HCT116 (cell line): ENCODE results near the gene TMEM205. TPM values are rescaled to one million over a fixed set of nuclear protein-coding genes. Genes with fewer than 3 reads are reported as not detected.

Experiments used
- ATAC-seq: fragments of 200-7000 bp; cut with Tn5 transposase; 2 replicates; pipeline ENCODE4 v1.9.1; 2020; ENCODE audit warnings: mild to moderate bottlenecking, moderate library complexity
- BruUV-seq: library from RNA; stranded (reverse); fragments of 400-500 nt; replicated peaks from 2 replicates; lab custom pipeline; 2021; lab: Mats Ljungman, UMichigan
- CTCF ChIA-PET: fragments of 300-600 bp; sonication (Branson Sonifier 250); formaldehyde crosslinking; loops from one replicate; lab custom pipeline; 2021; ENCODE audit warnings: antibody characterized with exemption; lab: Charles Lee
- POLR2A ChIA-PET: fragments of 300-600, 350-600 bp; sonication (Branson Sonifier 250); formaldehyde crosslinking; loops from one replicate; lab custom pipeline; 2021; ENCODE audit warnings: antibody characterized with exemption; lab: Charles Lee
- RAD21 ChIA-PET, 2 experiments: fragments of 300-600 bp; sonication (Branson Sonifier 250); formaldehyde crosslinking; loops; one replicate each; lab custom pipeline; 2023; ENCODE audit warnings: low total read pairs in 2 of 2; ENCODE audit not compliant: uncharacterized antibody in 2 of 2, unreplicated experiment in 2 of 2, low non-redundant PET in 1 of 2; lab: Charles Lee
- DNase-seq: peaks from one replicate; pipeline ENCODE4 v3.0.0-alpha.2; 2010; ENCODE audit warnings: low read depth, low spot score
- H2AFZ ChIP-seq: fragments of 200-600 bp; shearing (Covaris generic), sonication (generic); 2 replicates; pipeline ENCODE4 v1.6.1; 2017; ENCODE audit warnings: low read depth, mixed run types, mixed read lengths, antibody characterized with exemption, low read length; ENCODE audit not compliant: poor library complexity, severe bottlenecking
- H3K27ac ChIP-seq: 2 replicates; pipeline ENCODE4 v1.5.1; 2012; ENCODE audit warnings: low read depth, low read length
- H3K27me3 ChIP-seq: fragments of 200-600 bp; sonication (generic); 2 replicates; pipeline ENCODE4 v1.6.1; 2016; ENCODE audit warnings: mixed run types, low read length, mixed read lengths; ENCODE audit not compliant: insufficient read depth
- H3K36me3 ChIP-seq, 2 experiments: fragments of 200-500 bp in 1 of 2; fragments of 200-600 bp in 1 of 2; sonication (Bioruptor generic) in 1 of 2; sonication (generic) in 1 of 2; 2 replicates each; pipeline versions ENCODE4 v1.5.1 to v1.6.1; 2014 to 2016; ENCODE audit warnings: low read length in 2 of 2, inconsistent platforms in 1 of 2, mixed read lengths in 1 of 2, mixed run types in 1 of 2; ENCODE audit not compliant: insufficient read depth in 2 of 2, control insufficient read depth in 1 of 2
- H3K4me1 ChIP-seq, 2 experiments: fragments of 200-600 bp in 1 of 2; sonication (generic) in 1 of 2; 2 replicates each; pipeline versions ENCODE4 v1.5.1 to v1.6.1; 2012 to 2017; ENCODE audit warnings: low read length in 2 of 2, inconsistent platforms in 1 of 2, mild to moderate bottlenecking in 1 of 2, mixed read lengths in 1 of 2, mixed run types in 1 of 2, moderate library complexity in 1 of 2; ENCODE audit not compliant: insufficient read depth in 2 of 2, control insufficient read depth in 1 of 2
- H3K4me2 ChIP-seq: fragments of 200-600 bp; sonication (generic); 2 replicates; pipeline ENCODE4 v1.6.1; 2017; ENCODE audit warnings: mixed run types, low read length, mixed read lengths
- H3K4me3 ChIP-seq, 2 experiments: fragments of 200-600 bp in 1 of 2; sonication (generic) in 1 of 2; replicated peaks in 1 of 2; 2 replicates each; pipeline ENCODE4 v1.5.1; 2011 to 2016; ENCODE audit warnings: low read length in 2 of 2, control low read depth in 1 of 2, low read depth in 1 of 2, mild to moderate bottlenecking in 1 of 2, mixed read lengths in 1 of 2, mixed run types in 1 of 2
- H3K79me2 ChIP-seq: fragments of 200-600 bp; sonication (generic); 2 replicates; pipeline ENCODE4 v1.6.1; 2017; ENCODE audit warnings: mild to moderate bottlenecking, mixed run types, low read length, moderate library complexity, mixed read lengths; ENCODE audit not compliant: insufficient read depth
- H3K9ac ChIP-seq: fragments of 200-600 bp; sonication (generic); 2 replicates; pipeline ENCODE4 v1.6.1; 2016; ENCODE audit warnings: low read length, mixed read lengths
- H3K9me2 ChIP-seq: fragments of 200-600 bp; sonication (generic), shearing (Covaris generic); 2 replicates; pipeline ENCODE4 v1.6.1; 2017; ENCODE audit warnings: mixed run types, mild to moderate bottlenecking, moderate library complexity; ENCODE audit not compliant: insufficient read depth
- H3K9me3 ChIP-seq, 2 experiments: fragments of 200-500 bp in 1 of 2; fragments of 200-600 bp in 1 of 2; sonication (Bioruptor generic) in 1 of 2; sonication (generic) in 1 of 2; 2 replicates each; pipeline ENCODE4 v1.6.1; 2014 to 2017; ENCODE audit warnings: low read length in 2 of 2, mixed read lengths in 2 of 2, inconsistent platforms in 1 of 2, low read depth in 1 of 2, mild to moderate bottlenecking in 1 of 2, mixed run types in 1 of 2, moderate library complexity in 1 of 2; ENCODE audit not compliant: control insufficient read depth in 1 of 2, insufficient read depth in 1 of 2
- H4K20me1 ChIP-seq: fragments of 200-600 bp; sonication (generic), shearing (Covaris generic); 2 replicates; pipeline ENCODE4 v1.6.1; 2017; ENCODE audit warnings: mixed run types, mild to moderate bottlenecking, moderate library complexity; ENCODE audit not compliant: insufficient read depth
- EZH2phosphoT487 ChIP-seq: fragments of 200-600 bp; IDR thresholded peaks from 2 replicates; pipeline ENCODE4 v1.6.1; 2018; ENCODE audit warnings: antibody characterized with exemption, borderline replicate concordance
- MAX ChIP-seq: IDR thresholded peaks from 2 replicates; pipeline ENCODE4 v1.6.1; 2012
- POLR2AphosphoS5 ChIP-seq: IDR thresholded peaks from 2 replicates; pipeline ENCODE4 v1.6.1; 2011; ENCODE audit warnings: mild to moderate bottlenecking, low read depth, low read length, moderate library complexity
- REST ChIP-seq: IDR thresholded peaks from 2 replicates; pipeline ENCODE4 v1.6.1; 2012; ENCODE audit warnings: low read depth
- SIN3A ChIP-seq: IDR thresholded peaks from 2 replicates; pipeline ENCODE4 v1.6.1; 2012; ENCODE audit warnings: low read depth
- SP1 ChIP-seq: IDR thresholded peaks from 2 replicates; pipeline ENCODE4 v1.6.1; 2012; ENCODE audit warnings: low read depth
- TCF7L2 ChIP-seq: IDR thresholded peaks from 2 replicates; pipeline ENCODE4 v1.7.0; 2011; ENCODE audit warnings: borderline replicate concordance, inconsistent platforms; ENCODE audit not compliant: insufficient read depth, insufficient read length; ENCODE audit errors: extremely low read depth
- ZFX ChIP-seq: fragments of 450-650 bp; IDR thresholded peaks from 2 replicates; pipeline ENCODE4 v1.6.1; 2017
- intact Hi-C: fragments of 100-400 bp; cut with micrococcal nuclease; formaldehyde crosslinking; loops from 2 replicates; pipeline ENCODE4 v1.10.0; 2022
- total RNA-seq: library from RNA; stranded (reverse); gene quantifications from one replicate; pipeline ENCODE4 v1.2.1, GENCODE V29; 2021; ENCODE audit not compliant: unreplicated experiment
- TF ChIP-seq, protein P1 (sequence below): IDR thresholded peaks from 2 replicates; pipeline ENCODE4 v1.6.1; 2011; ENCODE audit warnings: mild to moderate bottlenecking, low read length, moderate library complexity; ENCODE audit not compliant: insufficient replicate concordance; ENCODE audit errors: extremely low read depth

Gene TMEM205
- total RNA-seq, 1 experiment from 2014 or later: 55.9 TPM

- no peak for TF ChIP-seq TCF7L2
- peak; percentile 36; the same call in 1 of the 2 replicates for TF ChIP-seq ZFX
- POLR2A ChIA-PET: interaction anchor here (1.2 to 3.0 kb wide), 3 partner anchors 23 to 74 kb away, joined by 4 to 16 read pairs (median 5); partner anchors contain the start of genes RGL3 and SWSAP1
- BruUV-seq: no TSS peak
- CTCF ChIA-PET: interaction anchor here (2.4 kb wide), 1 partner anchor 38 kb away, joined by 8 read pairs; the partner anchor contains the start of gene EPOR
- H3K9me2 ChIP-seq: no peaks in the 10 kb centered on the region
- peaks cover 3 to 15% of the 10 kb centered on the region in 2 experiments; a peak in 2 of 4 replicates for H3K9me3 ChIP-seq
- DNase-seq (no peak), ATAC-seq (no peak)
- peak overlapping the region; percentile 86 to 88 for H3K4me3 ChIP-seq
- H3K27ac ChIP-seq: peak overlapping the region; percentile 64
- H3K36me3 ChIP-seq: peaks cover 0 to 8% of the 10 kb centered on the region in 2 experiments; a peak in 2 of 4 replicates
- H4K20me1 ChIP-seq: no peaks in the 10 kb centered on the region
- intact Hi-C loops: no loop called here
- RAD21 ChIA-PET: interaction anchor here in 1 of 2 experiments (1.0 kb wide), 1 partner anchor 36 kb away, joined by 4 read pairs; no protein-coding TSS in a partner anchor
- H3K27me3 ChIP-seq: no peaks in the 10 kb centered on the region
- H3K9ac ChIP-seq: peak overlapping the region; percentile 90
- 0 out of 2 replicates have a peak, but pooled peaks cover 9% of the 10 kb centered on the region for H3K79me2 ChIP-seq
- H2AFZ ChIP-seq: no peak overlapping the region
- peak overlapping the region; percentile 94 for H3K4me2 ChIP-seq
- H3K4me1 ChIP-seq: peaks cover 25 to 51% of the 10 kb centered on the region in 2 experiments
These were observed 805 bp downstream of the TMEM205 start for GRCh38 chr19:11345122-11345803.

- DNase-seq: no peak
- no peaks in the 10 kb centered on the region for H3K27me3 ChIP-seq
- CTCF ChIA-PET: no interaction called here
- no TSS peak for BruUV-seq
- ATAC-seq: no peak
- H3K4me1 ChIP-seq: peaks cover 28 to 63% of the 10 kb centered on the region in 2 experiments
- intact Hi-C loops: no loop called here
- RAD21 ChIA-PET: no interaction called here
- no peak overlapping the region for H2AFZ ChIP-seq
- peaks cover 0 to 5% of the 10 kb centered on the region in 2 experiments; a peak in 1 of 4 replicates for H3K9me3 ChIP-seq
- no peaks in the 10 kb centered on the region for H4K20me1 ChIP-seq
- no peak overlapping the region for H3K27ac ChIP-seq
- POLR2A ChIA-PET: no interaction called here
- peaks cover 0 to 8% of the 10 kb centered on the region in 2 experiments; a peak in 2 of 4 replicates for H3K36me3 ChIP-seq
- H3K4me3 ChIP-seq: no peak overlapping the region
- H3K4me2 ChIP-seq: no peak overlapping the region
- H3K9ac ChIP-seq: no peak overlapping the region
- H3K9me2 ChIP-seq: no peaks in the 10 kb centered on the region
- 0 out of 2 replicates have a peak, but pooled peaks cover 9% of the 10 kb centered on the region for H3K79me2 ChIP-seq
- TF ChIP-seq EZH2phosphoT487 (no peak), REST (no peak), SP1 (no peak), POLR2AphosphoS5 (no peak), MAX (no peak), SIN3A (no peak)
- TF ChIP-seq, protein P1, sequence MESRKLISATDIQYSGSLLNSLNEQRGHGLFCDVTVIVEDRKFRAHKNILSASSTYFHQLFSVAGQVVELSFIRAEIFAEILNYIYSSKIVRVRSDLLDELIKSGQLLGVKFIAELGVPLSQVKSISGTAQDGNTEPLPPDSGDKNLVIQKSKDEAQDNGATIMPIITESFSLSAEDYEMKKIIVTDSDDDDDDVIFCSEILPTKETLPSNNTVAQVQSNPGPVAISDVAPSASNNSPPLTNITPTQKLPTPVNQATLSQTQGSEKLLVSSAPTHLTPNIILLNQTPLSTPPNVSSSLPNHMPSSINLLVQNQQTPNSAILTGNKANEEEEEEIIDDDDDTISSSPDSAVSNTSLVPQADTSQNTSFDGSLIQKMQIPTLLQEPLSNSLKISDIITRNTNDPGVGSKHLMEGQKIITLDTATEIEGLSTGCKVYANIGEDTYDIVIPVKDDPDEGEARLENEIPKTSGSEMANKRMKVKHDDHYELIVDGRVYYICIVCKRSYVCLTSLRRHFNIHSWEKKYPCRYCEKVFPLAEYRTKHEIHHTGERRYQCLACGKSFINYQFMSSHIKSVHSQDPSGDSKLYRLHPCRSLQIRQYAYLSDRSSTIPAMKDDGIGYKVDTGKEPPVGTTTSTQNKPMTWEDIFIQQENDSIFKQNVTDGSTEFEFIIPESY: no peak
These were observed 3.6 kb downstream of the TMEM205 start for GRCh38 chr19:11342429-11342828.
